ENCODE data around the gene ERC1. TPM values are rescaled to one million over a fixed set of nuclear protein-coding genes. Genes with fewer than 3 reads are reported as not detected.

ERC1 gene
- polyA plus RNA-seq, 4 donors = 36.8 to 40.8 (median 37.5) TPM

GRCh38 chr12:1369938-1370500 is 379.0 kb downstream of the ERC1 start:
- no peak for DNase-seq (ENCODE audit: low read depth in 4 of 4, low spot score in 3 of 4)

DNA sequence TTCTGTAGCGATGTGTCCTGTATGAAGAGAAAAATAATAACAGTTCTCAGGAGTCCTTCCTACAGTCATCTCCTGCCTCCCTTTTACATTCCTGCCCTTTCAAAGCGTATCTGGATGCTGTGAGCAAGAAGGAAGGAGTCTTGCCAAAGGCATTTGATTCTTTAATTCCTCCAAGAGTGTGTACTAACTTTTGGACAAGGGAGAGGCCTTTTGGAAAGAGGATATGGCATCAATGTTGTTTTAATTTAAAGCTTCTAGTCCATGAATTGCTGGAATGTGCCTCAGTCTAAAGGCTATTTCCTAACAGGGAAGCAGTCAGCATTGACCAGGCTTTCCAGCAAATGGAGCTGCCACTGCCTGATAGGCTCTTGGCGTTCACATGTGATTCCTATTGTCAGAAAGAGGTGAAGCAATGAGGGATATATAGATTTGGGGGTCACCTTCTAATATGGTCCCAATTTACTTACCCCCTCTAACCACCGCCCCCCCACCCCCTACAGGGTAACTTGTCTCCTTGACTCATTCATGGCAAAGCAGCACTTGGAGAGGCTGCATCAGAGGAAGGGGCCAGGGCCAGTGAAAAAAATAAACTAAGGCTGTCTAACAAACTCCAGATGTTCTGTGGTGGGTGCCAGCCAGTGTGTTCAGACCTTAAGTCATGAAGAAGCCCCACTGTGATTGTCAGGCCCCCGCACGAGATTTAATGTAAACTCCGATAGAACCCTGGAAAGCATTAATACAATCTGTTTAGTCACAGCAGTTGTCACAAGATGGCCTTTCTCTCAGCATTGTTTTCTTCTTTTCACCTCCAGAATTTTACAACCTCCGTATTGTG is 383.1 kb downstream of the ERC1 start:
- no peak for DNase-seq (ENCODE audit: low read depth in 4 of 4, low spot score in 3 of 4)

DNA sequence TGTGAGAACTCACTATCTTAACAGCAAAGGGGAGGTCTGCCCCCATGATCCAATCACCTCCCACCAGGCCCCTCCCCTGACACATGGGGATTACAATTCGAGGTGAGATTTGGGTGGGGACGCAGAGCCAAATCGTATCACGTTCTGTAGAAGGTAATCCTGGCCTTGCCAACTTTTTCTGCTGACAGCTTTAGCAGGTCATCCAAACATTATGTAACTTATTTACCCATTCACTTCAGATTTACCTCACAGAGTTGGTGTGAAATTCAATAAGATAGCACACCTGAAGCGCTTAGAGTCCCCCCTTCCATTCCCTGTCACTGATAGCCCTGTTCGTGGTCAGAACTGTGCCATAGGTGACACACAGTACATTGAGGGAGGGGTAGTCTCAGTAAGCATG is 384.3 kb downstream of the ERC1 start:
- no peak for DNase-seq (ENCODE audit: low read depth in 4 of 4, low spot score in 3 of 4)

GRCh38 chr12:1377117-1377516 is 386.1 kb downstream of the ERC1 start:
- no peak for DNase-seq (ENCODE audit: low read depth in 4 of 4, low spot score in 3 of 4)

GRCh38 chr12:1377681-1378080 is 386.7 kb downstream of the ERC1 start:
- no peak for DNase-seq (ENCODE audit: low read depth in 4 of 4, low spot score in 3 of 4)

DNA sequence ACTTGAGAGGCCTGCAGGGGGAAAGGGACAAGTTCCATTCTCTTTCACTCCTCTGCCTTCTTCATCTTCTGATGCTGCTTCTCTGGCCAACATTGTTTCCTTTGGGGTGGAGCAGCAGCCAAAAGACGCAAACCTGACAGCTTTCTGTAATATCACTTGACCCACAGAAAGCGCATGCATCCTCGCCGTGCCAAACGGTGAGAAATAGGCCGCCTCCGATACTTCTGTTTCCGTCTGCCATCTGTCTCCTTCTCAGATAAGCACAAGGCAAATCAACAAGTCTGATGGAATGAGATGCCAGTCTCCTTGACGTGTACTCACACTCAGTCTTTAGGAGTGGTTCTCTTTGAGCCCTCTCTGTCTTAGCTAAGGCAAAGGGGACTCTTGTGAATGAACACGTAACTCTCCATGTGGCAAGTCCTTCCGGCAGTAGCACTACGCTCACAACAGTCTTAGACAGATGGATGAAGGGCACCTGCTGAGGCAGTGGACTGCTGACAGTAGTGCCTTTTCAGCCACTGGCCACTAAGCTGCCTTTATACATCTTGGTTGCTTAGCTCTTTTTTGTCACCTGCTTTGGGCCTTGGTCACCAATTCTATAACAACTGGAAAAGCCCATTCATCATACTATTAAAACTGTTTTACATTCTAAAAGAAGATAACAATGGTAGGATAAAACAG is 389.3 kb downstream of the ERC1 start:
- no peak for DNase-seq (ENCODE audit: low read depth in 4 of 4, low spot score in 3 of 4)

DNA sequence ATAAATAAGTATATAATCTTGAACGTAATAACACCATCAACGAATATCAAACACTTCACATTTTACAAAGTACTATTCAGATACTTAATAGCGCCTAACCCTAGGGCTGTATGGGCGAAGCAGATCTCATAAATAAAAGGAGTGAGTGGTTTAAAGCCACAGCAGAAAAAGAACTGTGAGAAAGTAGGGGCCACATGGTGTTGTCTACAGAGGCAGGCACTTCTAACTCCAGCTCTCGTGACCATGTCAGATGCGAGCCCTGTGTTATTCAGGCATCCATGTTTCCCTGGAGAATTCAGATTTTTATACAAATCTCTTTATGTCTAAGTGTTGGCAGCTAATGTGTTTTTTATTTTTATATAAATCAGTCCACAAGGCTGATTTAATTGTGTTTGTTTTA is 391.1 kb downstream of the ERC1 start:
- DNase-seq (ENCODE audit: low read depth in 4 of 4, low spot score in 3 of 4) = no peak

GRCh38 chr12:1382826-1383225 is 391.8 kb downstream of the ERC1 start:
- DNase-seq (ENCODE audit: low read depth in 4 of 4, low spot score in 3 of 4) = no peak

DNA sequence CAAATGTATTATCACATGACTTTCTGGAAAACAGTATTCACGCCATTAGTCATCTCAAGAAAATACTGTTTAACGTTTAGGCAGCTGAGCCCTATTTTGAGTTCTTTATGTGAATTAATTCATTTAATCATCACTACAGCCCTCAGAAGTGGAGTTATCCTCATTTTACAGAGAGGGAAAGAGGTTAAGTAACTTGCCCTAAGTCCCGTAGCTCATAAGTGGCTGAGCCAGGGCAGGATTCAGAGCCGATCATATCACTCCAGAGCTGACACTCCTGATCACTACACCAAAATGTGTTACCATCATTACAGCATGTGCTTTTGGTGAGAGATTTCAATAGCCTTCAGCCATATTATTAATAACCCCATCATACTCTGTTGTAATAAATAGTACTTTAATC is 392.7 kb downstream of the ERC1 start:
- DNase-seq (ENCODE audit: low read depth in 4 of 4, low spot score in 3 of 4) = no peak

- no peak for DNase-seq (ENCODE audit: low read depth in 4 of 4, low spot score in 3 of 4)
Measured at GRCh38 chr12:1384910-1385309, 393.9 kb downstream of the ERC1 start.

- no peak for DNase-seq (ENCODE audit: low read depth in 4 of 4, low spot score in 3 of 4)
Measured at GRCh38 chr12:1391722-1392121, 400.7 kb downstream of the ERC1 start.

DNA sequence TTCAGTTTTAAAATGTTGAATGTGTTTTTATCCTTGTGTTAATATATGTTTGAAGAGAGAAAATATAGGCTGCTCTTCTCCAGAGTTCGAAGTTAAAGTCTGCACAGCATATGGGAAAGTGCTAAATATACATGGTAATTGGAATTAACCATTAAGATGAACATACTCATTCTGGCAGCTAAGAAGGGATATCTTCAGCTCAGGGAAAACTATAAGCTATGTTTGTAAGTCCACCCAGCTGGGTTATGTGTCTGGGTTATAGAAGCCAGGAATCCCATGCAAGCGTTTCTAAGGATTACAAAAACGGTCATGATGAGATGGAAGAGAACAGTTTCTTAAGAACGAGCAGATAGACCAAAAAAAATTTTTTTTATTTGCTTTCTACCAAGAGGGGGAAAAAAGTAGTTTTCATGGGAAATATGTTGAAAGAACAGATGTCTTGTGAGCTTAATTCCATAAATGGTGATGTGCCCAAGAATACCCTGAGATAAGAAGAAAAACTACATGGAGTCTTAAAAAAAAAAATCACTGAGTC is 404.5 kb downstream of the ERC1 start:
- DNase-seq (ENCODE audit: low read depth in 4 of 4, low spot score in 3 of 4) = no peak

DNA sequence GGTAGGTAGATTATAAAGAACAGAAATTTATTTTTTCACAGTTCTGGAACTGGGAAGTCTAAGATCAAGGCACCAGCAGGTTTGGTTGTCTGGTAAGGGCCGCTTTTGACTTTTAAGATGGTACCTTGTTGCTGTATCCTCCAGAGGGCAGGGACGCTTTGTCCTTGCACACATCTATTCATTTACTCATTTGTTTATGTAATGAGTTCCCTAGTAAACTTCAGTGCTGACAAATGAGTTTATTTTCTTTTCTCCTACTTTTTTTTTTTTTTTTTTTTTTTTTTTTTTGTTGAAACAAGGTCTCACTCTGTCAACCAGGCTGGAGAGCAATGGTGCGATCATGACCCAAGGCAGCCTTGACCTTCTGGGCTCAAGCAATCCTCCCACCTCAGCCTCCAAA is 407.6 kb downstream of the ERC1 start:
- DNase-seq (ENCODE audit: low read depth in 4 of 4, low spot score in 3 of 4) = no peak

DNA sequence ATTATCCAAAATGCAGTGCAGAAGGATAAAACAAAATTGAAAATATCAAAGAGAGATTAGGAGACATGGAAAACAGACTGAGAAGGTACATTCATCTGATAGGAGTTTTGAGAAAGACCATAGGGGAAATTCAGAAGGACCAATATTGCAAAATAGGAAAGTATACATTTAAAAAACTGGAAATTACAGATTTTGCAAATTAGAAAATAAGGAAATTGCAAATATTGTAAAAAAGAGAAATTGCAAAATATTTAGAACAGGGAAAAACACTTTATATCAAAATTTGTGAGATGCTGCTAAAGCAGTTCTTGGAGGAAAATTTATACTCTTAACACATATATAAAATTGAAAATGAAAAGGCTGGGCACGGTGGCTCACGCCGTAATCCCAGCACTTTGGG is 410.9 kb downstream of the ERC1 start:
- no peak for DNase-seq (ENCODE audit: low read depth in 4 of 4, low spot score in 3 of 4)

DNA sequence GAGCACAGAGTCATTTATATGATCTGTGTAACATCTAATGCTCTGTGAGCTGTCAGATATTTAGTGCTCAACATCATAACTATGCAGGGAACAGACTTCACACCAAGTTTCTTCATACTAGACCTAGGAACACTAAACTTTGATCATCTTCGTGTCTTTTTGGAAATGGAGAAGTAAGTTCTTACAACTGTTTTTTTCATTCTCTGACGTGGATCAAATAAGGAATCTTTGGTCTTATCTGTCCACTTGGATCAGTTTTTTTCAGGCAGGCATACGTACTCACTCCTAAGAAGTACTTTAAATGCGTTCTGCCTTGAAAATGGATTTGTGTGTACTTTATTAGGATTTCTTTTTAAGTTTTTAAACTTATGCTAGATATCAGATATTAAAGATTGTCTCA is 412.4 kb downstream of the ERC1 start:
- DNase-seq (ENCODE audit: low read depth in 4 of 4, low spot score in 3 of 4) = no peak

DNA sequence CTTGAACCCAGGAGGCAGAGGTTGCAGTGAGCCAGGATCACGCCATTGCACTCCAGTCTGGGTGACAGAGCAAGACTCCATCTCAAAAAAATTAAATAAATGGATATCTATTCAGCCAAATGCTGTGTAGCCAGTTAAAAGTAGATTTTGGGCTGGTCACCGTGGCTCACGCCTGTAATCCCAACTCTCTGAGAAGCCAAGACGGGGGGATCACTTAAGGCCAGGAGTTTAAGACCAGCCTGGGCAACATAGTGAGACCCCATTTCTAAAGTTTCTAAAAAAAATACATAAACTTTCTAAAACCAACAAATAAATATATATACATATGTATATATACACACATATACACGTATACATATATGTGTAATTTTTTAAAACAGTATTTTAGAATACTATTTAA is 414.6 kb downstream of the ERC1 start:
- DNase-seq (ENCODE audit: low read depth in 4 of 4, low spot score in 3 of 4) = no peak

GRCh38 chr12:1410794-1411193 is 419.8 kb downstream of the ERC1 start:
- DNase-seq (ENCODE audit: low read depth in 4 of 4, low spot score in 3 of 4) = no peak

DNA sequence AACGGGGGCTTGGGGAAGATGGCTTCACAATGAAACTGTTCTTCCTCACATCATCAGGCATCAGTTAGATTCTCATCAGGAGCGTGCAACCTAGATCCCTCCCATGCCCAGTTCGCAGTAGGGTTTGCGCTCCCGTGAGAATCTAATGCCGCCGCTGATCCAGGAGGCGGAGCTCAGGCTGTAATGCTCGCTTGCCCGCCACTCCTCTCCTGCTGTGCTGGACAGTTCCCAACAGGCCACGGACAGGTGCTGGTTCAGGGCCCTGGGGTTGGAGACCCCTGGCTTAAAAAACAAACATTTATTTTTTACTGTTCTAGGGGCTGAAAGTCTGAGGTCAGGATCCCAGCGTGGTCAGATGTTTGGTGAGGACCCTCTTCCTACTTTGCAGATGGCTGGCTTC is 422.9 kb downstream of the ERC1 start:
- DNase-seq (ENCODE audit: low read depth in 4 of 4, low spot score in 3 of 4) = no peak

GRCh38 chr12:1418144-1418543 is 427.1 kb downstream of the ERC1 start:
- no peak for DNase-seq (ENCODE audit: low read depth in 4 of 4, low spot score in 3 of 4)

- no peak for DNase-seq (ENCODE audit: low read depth in 4 of 4, low spot score in 3 of 4)
Measured at GRCh38 chr12:1419849-1420371, 428.9 kb downstream of the ERC1 start.

- no peak for DNase-seq (ENCODE audit: low read depth in 4 of 4, low spot score in 3 of 4)
Measured at GRCh38 chr12:1421091-1421846, 430.2 kb downstream of the ERC1 start.

All from right renal pelvis (tissue), 4 donors.